ENCODE data around the gene TMPRSS7. TPM values are rescaled to one million over a fixed set of nuclear protein-coding genes. Genes with fewer than 3 reads are reported as not detected.
"Not testable (repeated sequence)": the region's sequence is repeated elsewhere in the genome, so short reads cannot be mapped to it uniquely, and the experiment has no call there.

The TMPRSS7 gene
- total RNA-seq, 2 donors from 2014 or later: 0.12 TPM; not detected in 1

DNA sequence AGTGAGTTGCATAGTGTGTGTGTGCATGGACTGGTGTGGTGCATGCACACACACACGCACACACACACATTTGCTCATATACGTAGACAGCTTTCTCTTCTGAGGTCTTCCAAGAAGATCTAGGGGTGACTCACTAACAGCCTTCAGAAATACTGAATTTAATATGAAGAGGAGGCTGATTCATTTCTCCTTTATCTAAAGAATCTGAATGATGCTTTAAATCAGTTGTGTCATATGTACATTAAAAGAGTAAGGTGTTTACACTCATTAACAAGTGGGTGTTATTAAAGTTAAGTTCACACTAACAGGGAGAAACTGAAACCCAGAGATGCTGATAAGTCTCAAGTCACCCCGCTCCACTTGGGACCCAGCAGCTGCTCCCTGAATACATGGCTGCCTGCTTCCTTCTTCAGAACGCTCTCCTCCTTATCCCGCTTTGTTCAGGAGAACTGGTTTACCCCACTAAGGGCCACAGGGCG is 22.0 kb downstream of the TMPRSS7 start:
- H3K9me3 ChIP-seq (ENCODE audit: control insufficient read depth, low read length, poor library complexity, severe bottlenecking): no peaks in the 10 kb centered on the region
- H3K36me3 Mint-ChIP-seq (ENCODE audit: low read depth): no peaks in the 10 kb centered on the region
- peaks cover 25% of the 10 kb centered on the region for H3K27me3 Mint-ChIP-seq
- peaks cover 4% of the 10 kb centered on the region for H3K4me1 Mint-ChIP-seq
- ATAC-seq (no peak), DNase-seq (no peak)
- peak overlapping the region; percentile 41 for H3K4me3 Mint-ChIP-seq
- no peak overlapping the region for H3K27ac Mint-ChIP-seq

DNA sequence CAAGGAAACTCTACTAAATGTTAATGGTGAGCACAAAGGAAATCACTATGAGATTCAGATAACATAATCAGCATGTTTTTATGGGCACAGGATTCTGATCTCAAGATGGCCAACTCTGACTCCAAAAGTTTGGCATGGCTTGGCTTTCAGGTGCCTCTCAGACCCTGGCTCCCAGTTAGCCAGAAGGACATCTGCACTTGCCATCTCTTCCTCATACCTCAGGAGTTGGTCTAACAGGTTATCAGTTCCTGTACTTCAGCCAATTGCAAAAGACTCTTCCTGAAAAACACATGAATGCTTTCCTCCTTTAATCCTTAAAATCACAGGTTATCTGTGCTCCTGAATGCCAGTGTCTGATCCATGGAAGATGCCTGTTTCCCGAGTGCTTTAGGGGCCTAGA is 25.0 kb downstream of the TMPRSS7 start:
- no peaks in the 10 kb centered on the region for H3K36me3 Mint-ChIP-seq (ENCODE audit: low read depth)
- no peak overlapping the region for H3K4me3 Mint-ChIP-seq
- no peak for DNase-seq
- no peaks in the 10 kb centered on the region for H3K9me3 ChIP-seq (ENCODE audit: control insufficient read depth, low read length, poor library complexity, severe bottlenecking)
- peaks cover 9% of the 10 kb centered on the region for H3K27me3 Mint-ChIP-seq
- no peak overlapping the region for H3K27ac Mint-ChIP-seq
- no peak for ATAC-seq
- peaks cover 2% of the 10 kb centered on the region for H3K4me1 Mint-ChIP-seq

DNA sequence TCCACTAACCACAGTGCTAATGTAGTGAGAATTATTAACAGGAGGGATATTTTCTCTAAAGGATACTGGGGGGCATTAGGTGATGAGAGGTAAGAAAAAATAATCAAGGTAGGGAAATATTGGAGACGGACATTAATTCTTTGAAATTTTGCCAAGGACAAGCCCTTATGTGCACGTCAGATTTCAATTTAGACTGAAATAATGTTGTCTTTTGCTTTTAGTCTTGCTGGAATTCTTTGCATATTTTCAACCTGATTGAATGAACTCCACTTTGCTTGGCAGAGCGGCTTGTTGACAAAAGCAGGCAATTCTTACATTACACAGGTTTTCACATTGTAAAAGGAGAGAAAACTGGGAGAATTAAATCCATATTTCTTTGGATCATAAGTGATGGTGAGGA is 26.6 kb downstream of the TMPRSS7 start:
- H3K36me3 Mint-ChIP-seq (ENCODE audit: low read depth): no peaks in the 10 kb centered on the region
- peaks cover 2% of the 10 kb centered on the region for H3K4me1 Mint-ChIP-seq
- H3K27me3 Mint-ChIP-seq: peaks cover 5% of the 10 kb centered on the region
- no peak overlapping the region for H3K4me3 Mint-ChIP-seq
- no peak for DNase-seq
- no peak for ATAC-seq
- no peak overlapping the region for H3K27ac Mint-ChIP-seq
- no peaks in the 10 kb centered on the region for H3K9me3 ChIP-seq (ENCODE audit: control insufficient read depth, low read length, poor library complexity, severe bottlenecking)

DNA sequence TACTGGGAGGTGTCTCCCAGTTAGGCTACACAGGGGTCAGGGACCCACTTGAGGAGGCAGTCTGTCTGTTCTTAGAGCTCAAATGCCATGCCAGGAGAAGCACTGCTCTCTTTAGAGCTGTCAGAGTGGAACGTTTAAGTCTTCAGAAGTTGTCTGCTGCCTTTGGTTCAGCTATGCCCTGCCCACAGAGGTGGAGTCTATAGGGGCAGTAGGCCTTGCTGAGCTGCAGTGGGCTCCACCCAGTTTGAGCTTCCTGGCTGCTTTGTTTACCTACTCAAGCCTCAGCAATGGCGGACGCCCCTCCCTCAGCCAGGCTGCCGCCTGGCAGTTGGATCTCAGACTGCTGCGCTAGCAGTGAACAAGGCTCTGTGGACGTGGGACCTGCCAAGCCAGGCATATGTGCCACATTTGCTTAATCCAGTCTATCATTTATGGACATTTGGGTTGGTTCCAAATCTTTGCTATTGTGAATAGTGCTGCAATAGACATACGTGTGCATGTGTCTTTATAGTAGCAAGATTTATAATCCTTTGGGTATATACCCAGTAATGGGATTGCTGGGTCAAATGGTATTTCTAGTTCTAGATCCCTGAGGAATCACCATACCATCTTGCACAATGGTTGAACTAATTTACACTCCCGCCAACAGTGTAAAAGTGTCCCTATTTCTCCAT is 38.0 kb downstream of the TMPRSS7 start:
- H3K9me3 ChIP-seq (ENCODE audit: control insufficient read depth, low read length, poor library complexity, severe bottlenecking); H3K27me3 Mint-ChIP-seq: not testable (repeated sequence)
- Mint-ChIP-seq H3K4me1 (peaks cover 25% of the 10 kb centered on the region), H3K36me3 (ENCODE audit: low read depth) (peaks cover 11% of the 10 kb centered on the region), H3K4me3 (peak overlapping the region; percentile 83), H3K27ac (peak overlapping the region; percentile 91)
- DNase-seq (peak; percentile 26 to 53 (median 46)), ATAC-seq (peak; percentile 60)

DNA sequence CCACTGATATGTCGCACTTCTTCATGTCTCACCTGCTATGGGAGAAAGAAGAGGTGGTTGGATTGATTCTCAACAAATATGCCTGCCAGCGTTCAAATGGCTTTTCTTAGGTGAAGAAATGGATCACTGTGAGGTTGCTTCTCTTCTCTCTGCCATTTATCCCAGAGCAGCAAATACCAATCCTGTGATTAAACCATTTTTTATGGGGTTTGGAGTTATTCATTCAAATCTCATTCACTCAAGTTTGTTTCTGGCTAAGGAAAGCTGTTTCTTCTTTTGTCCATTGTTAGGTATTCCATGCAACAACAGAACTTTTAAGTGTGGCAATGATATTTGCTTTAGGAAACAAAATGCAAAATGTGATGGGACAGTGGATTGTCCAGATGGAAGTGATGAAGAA is 39.5 kb downstream of the TMPRSS7 start:
- DNase-seq: no peak
- H3K27ac Mint-ChIP-seq: peak overlapping the region; percentile 95
- H3K4me1 Mint-ChIP-seq: peaks cover 25% of the 10 kb centered on the region
- no peak overlapping the region for H3K4me3 Mint-ChIP-seq
- peaks cover 9% of the 10 kb centered on the region for H3K36me3 Mint-ChIP-seq (ENCODE audit: low read depth)
- no peak for ATAC-seq
- H3K27me3 Mint-ChIP-seq: no peaks in the 10 kb centered on the region
- no peaks in the 10 kb centered on the region for H3K9me3 ChIP-seq (ENCODE audit: control insufficient read depth, low read length, poor library complexity, severe bottlenecking)

DNA sequence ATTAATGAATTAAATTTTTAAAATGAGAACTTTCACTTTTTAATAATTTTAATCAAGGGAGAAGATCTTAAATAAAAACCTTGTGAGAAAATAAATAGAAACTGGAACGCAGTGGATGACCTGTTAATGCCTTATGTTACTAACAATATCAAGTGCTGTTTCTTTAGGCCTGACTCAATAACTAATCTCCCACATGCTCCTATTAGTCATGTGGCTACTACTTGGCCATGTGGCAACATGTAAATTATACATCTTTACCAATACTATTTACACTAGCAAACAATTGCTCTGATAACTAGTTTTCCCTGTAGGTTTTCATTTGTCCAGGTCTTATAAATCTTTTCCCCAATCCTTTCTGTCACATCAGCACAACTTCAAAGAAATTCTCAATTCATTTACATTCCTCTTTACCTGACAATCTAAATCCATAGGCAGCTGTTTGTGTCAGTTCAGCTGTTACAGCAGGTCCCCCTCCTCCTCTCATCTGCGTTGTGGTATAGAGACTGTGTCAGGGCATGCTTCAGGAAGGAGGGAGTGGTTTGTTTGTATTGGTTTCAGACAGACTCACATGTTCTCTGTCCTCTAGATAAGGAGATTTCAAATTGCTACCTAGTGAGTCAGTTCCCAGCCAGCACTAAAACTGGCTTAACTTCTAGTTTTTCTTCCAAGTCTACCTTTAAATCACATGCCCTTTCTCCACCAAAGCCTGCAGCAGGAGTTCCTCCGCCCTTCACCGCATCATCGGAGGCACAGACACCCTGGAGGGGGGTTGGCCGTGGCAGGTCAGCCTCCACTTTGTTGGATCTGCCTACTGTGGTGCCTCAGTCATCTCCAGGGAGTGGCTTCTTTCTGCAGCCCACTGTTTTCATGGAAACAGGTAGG is 40.3 kb downstream of the TMPRSS7 start:
- ATAC-seq: peak; percentile 94
- peaks cover 25% of the 10 kb centered on the region for H3K4me1 Mint-ChIP-seq
- H3K4me3 Mint-ChIP-seq: peak overlapping the region; percentile 69

DNA sequence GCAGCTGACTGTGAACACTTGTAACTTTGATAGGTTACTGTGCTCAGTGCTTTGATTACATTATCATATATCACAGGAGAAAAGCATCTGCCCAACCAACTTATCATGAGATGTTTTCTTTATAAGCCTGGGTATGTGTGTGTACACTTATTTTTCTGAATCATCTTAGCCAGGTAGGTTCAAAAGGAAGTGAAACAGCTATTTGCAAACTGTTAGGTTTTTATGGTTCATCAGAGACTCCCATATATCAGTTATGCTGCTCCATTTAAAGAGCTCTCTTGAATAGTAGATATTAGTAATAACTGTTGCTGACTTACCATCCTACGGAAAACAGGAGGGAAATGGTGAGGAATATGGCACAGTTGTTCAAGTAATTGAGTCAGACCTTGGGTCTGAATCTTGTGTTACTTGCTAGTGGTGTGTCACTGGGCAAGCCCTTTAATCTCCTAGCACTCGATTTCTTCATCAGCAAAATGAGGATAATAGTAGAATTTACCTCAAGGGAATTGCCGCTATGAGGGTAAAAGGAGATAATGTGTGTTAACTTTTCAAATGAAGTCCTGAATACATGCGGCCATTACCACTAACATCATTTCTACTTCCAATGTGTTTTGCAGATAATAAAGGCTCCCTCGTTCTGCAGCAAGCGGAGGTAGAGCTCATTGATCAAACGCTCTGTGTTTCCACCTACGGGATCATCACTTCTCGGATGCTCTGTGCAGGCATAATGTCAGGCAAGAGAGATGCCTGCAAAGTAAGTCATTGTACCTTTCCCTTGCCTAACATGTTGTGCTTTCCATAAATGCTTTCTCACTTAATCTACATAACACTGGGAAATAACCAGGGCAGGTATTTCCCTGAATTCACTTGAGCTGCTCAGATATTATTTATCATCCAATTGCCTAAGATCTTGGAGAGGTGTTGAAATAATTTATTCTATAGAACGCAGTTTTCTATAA is 43.9 kb downstream of the TMPRSS7 start:
- no peaks in the 10 kb centered on the region for H3K27me3 Mint-ChIP-seq
- no peaks in the 10 kb centered on the region for H3K9me3 ChIP-seq (ENCODE audit: control insufficient read depth, low read length, poor library complexity, severe bottlenecking)
- DNase-seq: no peak
- peaks cover under 1% of the 10 kb centered on the region for H3K36me3 Mint-ChIP-seq (ENCODE audit: low read depth)
- ATAC-seq: no peak
- H3K4me1 Mint-ChIP-seq: peaks cover 17% of the 10 kb centered on the region
- H3K4me3 Mint-ChIP-seq: no peak overlapping the region
- no peak overlapping the region for H3K27ac Mint-ChIP-seq

More for the DNA sequence above, 40.3 kb downstream of the TMPRSS7 start:
- DNase-seq: peak in 1 of 3 donors; percentile 8
- Mint-ChIP-seq H3K27me3 (no peaks in the 10 kb centered on the region), H3K27ac (peak overlapping the region; percentile 95), H3K36me3 (ENCODE audit: low read depth) (peaks cover 6% of the 10 kb centered on the region)
- H3K9me3 ChIP-seq (ENCODE audit: control insufficient read depth, low read length, poor library complexity, severe bottlenecking): no peaks in the 10 kb centered on the region

DNA sequence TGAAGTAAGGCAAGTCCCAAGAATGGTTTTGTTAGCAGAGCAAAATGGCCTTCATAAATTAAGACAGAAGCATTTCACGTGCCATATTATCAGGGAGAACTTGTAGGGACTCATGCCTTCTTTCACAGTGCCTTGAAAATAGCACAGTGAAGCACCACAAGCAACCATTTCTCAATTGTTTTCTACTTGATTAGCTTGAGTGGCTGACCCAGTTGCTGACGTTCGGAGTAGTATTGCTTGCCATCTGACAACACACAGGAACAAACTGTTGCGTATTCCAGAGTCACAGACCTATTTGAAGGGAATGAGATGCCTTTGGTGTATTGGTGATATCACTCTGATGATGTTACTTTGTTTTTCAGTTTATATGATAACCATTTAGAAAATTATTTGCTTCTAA is 48.7 kb downstream of the TMPRSS7 start:
- no peaks in the 10 kb centered on the region for H3K9me3 ChIP-seq (ENCODE audit: control insufficient read depth, low read length, poor library complexity, severe bottlenecking)
- DNase-seq: no peak
- Mint-ChIP-seq H3K27me3 (no peaks in the 10 kb centered on the region), H3K27ac (peak overlapping the region; percentile 2), H3K36me3 (ENCODE audit: low read depth) (no peaks in the 10 kb centered on the region), H3K4me1 (peaks cover 38% of the 10 kb centered on the region), H3K4me3 (no peak overlapping the region)
- ATAC-seq: no peak

DNA sequence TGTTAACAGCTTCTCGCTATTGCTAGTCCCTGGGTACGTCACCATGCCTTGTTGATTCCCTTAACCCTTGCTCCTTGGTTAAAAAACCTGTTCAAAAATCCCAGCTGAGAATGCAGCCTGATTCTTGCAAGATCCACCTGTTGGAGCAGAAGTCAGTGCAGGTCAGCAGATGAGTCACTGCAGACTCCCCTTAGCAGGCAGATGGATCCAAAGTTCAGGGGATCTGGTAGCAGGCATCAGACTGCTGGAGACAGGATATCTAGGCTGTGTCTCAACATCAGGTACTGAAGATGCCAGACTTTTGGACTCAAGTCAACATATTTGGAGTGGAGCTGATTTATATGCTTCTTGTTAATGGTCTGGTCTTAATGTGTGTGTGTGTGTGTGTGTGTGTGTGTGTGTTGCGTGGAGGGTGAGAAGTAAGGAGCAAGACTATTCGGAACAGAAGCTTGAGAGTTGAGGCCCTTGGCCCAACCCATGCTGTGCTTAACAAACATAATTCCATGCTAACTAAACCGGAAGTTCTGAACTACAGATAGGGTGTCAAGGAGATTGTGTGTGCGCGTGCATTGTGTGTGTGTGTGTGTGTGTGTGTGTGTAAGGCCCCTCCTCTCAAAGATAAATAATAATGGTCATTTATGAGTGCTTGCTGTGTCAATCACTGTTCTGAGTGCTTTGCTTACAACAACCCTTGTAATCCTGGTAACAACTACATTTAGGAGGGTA is 50.6 kb downstream of the TMPRSS7 start:
- no peak for ATAC-seq
- peak overlapping the region; percentile 89 for H3K4me3 Mint-ChIP-seq
- H3K36me3 Mint-ChIP-seq (ENCODE audit: low read depth): no peaks in the 10 kb centered on the region
- H3K27ac Mint-ChIP-seq: peak overlapping the region; percentile 91
- no peak for DNase-seq
- H3K9me3 ChIP-seq (ENCODE audit: control insufficient read depth, low read length, poor library complexity, severe bottlenecking): no peaks in the 10 kb centered on the region
- H3K27me3 Mint-ChIP-seq: no peaks in the 10 kb centered on the region
- peaks cover 43% of the 10 kb centered on the region for H3K4me1 Mint-ChIP-seq

DNA sequence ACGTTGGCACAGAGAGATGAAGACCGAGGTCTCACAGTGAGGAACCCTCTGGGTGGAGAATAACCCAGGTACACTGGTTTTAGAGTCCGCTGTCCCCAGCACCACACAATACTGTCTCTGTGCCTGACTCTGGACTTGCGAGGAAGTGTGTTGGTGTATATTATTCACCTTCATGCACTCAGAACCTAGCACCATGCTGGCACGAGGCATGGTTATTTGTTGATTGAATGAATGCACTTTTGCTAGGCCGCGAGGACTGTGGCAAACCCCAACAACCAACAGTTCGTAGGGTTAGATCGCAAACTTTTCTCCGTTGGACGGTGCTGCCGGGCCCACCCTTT is 51.2 kb downstream of the TMPRSS7 start:
- Mint-ChIP-seq H3K27me3 (no peaks in the 10 kb centered on the region), H3K4me1 (peaks cover 45% of the 10 kb centered on the region), H3K27ac (peak overlapping the region; percentile 91), H3K36me3 (ENCODE audit: low read depth) (no peaks in the 10 kb centered on the region), H3K4me3 (peak overlapping the region; percentile 89)
- DNase-seq (no peak), ATAC-seq (no peak)
- H3K9me3 ChIP-seq (ENCODE audit: control insufficient read depth, low read length, poor library complexity, severe bottlenecking): no peaks in the 10 kb centered on the region

DNA sequence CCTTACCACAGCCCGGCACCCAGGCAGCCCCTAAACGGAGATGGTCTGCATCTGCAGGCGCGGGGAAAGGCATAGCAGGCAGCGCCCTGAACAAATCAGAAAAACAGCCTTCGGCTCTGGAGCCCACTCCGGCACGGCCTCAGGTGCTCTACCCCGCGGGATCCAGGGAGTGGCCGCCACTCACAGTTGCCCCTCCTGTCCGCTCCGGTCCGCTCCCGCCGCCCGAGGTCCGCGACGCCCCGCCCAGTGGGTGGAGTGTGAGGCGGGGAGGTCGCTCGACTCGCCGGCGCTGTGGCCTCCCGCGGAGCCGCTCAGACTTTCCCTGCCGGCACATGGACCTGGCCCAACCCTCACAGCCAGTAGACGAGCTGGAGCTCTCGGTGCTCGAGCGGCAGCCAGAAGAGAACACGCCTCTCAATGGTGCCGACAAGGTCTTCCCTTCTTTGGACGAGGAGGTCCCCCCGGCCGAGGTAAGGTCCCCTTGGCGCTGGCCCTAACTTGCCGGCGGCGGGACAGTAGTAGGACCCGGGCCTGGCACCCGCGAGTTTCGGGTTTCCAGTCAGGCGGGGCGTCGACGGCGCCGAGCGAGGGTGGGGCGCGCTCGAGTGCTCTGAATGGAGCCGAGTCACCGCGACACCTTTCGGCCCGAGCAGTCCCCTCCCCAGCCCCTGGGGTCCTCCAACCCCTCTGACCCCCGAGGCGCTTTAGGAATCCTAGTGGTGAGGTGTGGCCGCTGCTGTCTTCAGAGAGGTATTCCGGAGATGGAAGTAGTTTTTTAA is 51.7 kb downstream of the TMPRSS7 start, which contains the start of gene C3orf52:
Gene C3orf52, plus strand, starts transcription at position 314 of the 779 bp plus-strand sequence. Its CDS starts 19 bp downstream, at position 333.
- ATAC-seq: peak; percentile 90
- peaks cover 48% of the 10 kb centered on the region for H3K4me1 Mint-ChIP-seq
- H3K27me3 Mint-ChIP-seq: no peaks in the 10 kb centered on the region
- no peaks in the 10 kb centered on the region for H3K36me3 Mint-ChIP-seq (ENCODE audit: low read depth)
- peak; percentile 43 to 46 (median 44) for DNase-seq
- no peaks in the 10 kb centered on the region for H3K9me3 ChIP-seq (ENCODE audit: control insufficient read depth, low read length, poor library complexity, severe bottlenecking)
- peak within 1 kb of the TSS; percentile 91 for H3K27ac Mint-ChIP-seq
- peak within 1 kb of the TSS; percentile 89 for H3K4me3 Mint-ChIP-seq

Data from T-helper 17 cell (primary cell).